ENCODE data around the gene PDLIM7.

Gene PDLIM7

DNA sequence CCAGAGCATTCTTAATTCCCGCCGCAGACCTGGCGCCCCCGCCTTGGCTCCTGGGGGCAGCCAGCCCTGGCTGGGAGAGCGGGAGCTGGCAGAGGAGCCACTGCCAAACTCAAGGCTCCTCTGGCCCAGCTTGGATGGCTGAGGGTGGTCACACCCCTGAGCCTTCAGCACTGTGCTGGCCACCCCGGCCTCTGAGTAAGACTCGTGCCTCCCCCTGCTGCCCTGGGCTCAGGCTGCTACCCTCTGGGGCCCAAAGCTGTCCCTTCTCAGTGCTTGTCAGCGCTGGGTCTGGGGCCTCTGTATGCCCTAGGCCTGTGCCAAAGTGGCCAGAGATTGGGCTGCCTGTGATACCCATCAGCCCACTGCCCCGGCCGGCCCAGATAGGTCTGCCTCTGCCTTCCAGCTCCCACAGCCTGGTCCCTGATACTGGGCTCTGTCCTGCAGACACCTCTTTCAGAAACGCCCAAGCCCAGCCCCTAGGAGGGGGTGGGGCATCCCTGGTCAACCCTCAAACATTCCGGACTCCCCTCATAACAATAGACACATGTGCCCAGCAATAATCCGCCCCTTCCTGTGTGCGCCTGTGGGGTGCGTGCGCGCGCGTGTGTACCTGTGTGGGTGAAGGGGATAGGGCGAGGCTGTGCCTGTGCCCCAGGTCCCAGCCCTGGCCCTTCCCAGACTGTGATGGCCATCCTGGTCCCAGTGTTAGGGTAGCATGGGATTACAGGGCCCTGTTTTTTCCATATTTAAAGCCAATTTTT lies 55.2 kb downstream of the PDLIM7 start:
- no peak for DNase-seq

DNA sequence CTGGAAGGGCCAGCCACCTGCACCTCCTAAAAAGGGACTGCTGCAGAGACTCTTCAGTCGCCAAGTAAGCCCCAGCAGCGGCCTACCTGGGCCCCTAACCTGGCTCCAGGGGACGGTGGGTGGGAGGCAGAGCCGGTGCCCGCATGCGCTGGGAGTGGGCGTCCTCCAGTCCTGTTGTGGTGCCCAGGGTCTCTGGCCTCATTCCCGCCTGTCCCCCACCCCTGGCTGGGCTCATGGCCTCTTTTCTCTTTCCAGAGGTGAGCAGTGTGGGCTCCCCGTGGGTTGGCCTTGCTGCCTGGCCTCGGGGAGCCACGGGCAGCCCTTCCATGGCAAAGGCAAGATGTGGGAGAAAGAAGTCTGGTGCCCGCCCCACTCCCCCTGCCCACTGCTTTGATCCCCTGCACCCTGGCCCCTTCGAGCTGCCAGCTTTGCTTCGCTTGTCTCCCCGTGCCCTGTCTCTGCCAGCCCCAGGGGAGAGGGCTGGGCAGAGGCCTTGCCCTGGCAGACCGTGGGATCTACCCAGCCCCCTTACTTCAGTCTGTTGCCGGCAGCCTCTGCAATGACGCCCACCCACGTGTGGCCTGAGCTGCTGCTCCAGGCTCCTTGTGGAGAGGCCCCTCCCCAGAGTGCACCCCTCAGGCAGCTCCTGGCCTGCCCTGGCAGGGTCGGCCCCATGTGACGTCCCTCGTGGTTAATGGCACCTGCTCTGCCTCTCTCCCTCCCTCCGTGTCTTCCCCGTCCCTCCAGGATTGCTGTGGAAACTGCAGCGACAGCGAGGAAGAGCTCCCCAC lies 56.2 kb downstream of the PDLIM7 start:
- no peak for DNase-seq

DNA sequence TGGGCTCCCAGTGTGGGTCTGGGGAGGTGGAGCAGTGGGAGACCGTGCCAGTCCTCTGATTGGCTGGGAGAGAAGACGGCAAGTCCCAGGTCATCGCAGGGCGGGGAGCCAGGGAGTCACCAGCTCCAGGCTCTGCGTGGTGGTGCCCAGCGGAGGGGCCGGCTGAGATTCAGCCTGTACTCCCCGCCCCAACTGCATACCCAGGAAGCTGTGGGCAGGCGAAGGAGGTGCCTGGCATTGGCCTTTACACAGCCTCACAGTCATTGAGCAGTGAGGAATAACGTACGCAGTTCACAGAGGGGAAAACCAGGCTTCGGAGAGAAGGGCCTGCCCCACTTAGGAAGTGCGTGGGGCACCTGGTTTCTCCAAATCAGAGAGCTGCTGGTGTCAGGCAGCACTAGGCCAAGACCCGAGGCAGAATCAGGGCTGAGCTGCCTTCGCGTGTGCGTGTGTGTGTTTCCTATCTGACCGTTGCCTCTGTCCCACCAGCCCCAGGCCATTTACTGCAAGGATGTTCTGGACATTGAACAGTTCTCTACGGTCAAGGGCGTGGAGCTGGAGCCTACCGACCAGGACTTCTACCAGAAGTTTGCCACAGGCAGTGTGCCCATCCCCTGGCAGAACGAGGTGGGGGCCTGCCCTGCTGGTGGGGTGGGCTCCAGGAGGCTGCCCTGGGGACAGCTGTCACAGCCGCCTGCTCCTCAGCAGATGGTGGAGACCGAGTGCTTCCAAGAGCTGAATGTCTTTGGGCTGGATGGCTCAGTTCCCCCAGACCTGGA lies 57.0 kb downstream of the PDLIM7 start:
- DNase-seq, result no peak

DNA sequence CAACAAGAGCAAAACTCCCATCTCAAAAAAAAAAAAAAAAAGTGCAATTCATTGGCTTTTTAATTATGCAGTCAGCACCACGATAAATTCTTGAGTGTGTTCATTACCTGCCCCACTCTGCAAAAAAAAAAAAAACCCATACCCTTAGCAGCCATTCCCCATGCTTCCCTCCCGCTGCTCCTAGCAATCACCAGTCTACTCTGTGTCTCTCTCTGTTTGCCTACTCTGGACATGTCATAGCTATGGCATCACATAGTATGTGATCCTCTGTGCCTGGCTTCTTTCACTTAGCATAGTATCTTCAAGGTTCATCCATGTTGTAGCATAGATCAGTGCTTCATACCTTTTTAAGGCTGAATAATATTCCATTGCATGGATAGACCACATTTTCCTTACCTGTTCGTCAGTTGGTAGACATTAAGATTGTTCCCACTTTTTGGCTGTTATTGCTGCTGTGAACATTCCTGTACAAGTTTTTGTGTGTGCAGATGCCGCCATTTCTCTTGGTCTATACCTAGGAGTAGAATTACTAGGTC lies 57.8 kb downstream of the PDLIM7 start:
- DNase-seq, result no peak

DNA sequence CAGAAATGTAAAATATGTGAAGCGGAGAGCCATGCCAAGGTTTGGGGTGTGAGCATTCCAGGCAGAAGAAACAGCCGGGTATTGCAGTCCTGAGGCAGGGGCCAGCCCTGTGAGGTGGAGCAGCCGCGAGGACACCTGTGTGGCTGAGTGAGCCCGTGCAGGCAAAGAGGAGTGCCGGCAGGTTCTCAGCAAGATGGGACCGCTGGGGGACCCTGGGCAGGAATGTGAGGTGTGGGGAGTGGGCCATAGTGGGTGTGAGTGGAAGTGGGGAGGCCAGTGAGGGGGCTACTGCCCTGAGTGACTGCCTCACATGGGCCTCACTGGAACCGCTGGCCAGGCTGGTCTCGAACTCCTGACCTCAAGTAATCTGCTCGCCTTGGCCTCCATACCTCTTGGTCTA lies 58.9 kb downstream of the PDLIM7 start:
- DNase-seq, result no peak

DNA sequence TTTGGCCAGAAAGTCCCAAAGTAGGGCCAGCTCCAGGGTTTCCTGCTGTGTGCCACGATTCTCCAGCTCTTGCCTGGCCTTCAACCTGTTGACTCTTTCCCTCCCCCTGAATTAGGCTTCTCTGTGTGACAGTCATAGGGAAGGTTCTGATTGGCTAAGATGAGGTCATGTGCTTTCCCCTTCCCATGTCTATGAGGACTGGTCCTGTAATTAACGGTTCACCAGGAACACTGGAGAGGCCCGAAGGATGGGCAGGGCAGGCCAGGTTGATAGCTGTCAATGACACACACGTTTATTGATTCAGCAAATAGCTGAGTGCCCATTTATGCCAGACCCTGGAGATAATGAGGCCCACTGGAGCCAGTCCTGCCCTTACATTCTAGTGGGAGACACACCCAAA lies 59.8 kb downstream of the PDLIM7 start:
- no peak for DNase-seq

DNA sequence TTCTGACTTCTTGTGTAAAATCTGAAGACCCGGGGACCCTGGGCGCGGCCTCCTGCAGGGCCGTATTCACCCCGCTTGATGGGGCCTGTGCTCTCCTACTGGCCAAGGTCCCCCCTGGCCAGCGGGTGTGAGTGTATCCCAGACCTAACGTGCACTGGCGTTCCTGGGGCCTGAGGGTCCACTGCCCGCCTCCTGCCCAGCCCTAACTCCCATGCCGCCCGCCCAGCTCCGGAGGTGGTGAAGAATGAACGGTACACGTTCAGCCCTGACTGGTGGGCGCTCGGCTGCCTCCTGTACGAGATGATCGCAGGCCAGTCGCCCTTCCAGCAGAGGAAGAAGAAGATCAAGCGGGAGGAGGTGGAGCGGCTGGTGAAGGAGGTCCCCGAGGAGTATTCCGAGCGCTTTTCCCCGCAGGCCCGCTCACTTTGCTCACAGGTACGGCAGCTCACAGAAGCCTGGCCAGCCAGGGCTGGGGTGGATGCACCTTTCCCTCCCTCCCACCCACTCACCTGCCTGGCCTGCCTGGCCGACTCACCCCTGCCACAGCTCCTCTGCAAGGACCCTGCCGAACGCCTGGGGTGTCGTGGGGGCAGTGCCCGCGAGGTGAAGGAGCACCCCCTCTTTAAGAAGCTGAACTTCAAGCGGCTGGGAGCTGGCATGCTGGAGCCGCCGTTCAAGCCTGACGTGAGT lies 61.4 kb downstream of the PDLIM7 start:
- no peak for DNase-seq

DNA sequence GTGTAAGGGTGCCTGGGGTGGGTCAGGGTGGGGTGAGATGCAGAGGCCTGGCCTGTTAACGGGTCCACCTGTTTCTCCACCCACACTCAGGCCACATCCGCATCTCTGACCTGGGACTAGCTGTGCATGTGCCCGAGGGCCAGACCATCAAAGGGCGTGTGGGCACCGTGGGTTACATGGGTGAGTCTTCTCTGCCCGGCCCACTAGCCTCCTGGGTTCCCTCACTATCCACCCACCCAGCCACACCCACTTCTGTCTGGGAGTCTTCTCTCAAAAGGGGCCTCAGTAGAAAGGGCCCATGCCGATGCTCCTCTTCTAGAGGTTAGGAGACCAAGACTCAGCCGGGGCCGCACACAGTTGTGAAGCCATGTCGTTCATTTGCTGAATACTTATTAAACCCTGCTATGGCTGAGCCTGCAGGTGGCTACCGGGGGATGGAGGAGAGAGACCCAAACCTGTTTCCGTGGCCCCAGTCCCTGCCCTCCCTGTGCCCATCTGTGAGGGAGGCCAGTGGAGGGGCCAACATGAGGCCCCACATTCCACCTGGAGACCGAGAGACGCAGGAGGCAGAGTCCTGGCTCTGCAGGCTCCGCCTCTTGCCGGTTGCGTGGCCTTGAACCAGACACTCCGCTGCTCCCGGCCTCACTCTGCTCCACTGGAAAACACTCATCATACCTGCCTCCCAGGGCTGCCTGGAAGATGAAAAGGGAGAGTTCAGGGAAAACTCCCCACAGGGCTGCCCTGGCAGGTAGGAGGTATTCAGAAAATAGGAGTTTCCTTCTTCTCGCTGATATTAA lies 62.3 kb downstream of the PDLIM7 start:
- no peak for DNase-seq

DNA sequence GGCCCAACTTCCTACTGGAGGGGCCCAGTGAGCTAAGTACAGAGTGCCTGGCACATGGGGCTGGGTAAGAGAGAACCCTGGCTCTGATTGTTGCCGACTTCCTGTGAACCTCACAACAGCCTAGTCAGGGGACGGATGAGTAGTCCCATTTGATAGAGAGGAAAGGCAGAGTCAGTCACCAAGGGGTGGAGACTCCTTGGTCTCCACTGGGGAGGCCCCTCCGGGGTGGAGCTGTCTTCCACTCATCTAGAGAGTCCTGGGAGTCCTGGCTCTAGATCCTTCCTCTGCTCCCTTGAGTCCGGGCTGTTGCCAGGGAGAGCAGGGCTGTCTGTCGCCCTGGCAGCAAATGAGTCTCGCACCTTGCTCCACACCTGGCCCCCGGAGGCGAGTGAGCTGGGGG lies 63.0 kb downstream of the PDLIM7 start:
- no peak for DNase-seq

DNA sequence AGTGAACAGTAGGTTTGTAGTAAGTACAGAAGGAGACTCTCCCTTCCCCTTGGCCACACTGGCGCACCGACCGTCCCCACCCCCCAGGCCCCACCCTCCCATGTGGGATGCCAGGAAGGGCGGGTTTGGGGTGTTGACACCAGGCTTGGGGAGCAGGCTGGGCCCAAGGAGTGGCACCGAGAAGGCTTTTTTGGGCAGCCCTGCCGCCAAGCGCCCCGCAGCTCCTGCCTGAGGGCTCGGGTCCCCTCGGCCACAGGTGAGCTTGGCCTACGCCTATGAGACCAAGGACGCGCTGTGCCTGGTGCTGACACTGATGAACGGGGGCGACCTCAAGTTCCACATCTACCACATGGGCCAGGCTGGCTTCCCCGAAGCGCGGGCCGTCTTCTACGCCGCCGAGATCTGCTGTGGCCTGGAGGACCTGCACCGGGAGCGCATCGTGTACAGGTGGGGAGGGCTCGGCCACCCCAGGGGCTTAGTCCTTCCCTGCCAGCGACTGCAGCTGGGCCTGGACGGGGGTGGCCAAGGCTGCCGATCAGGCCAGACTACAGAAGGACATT lies 63.7 kb downstream of the PDLIM7 start:
- DNase-seq, result no peak

Measured in T1000 (cell line).